HT-29 (cell line): ENCODE data around the gene RUFY2. TPM values are rescaled to one million over a fixed set of nuclear protein-coding genes. Genes with fewer than 3 reads are reported as not detected.
A peak's percentile ranks its signal among the peaks of the same experiment; 100 is the strongest.
"Not testable (repeated sequence)": the region's sequence is repeated elsewhere in the genome, so short reads cannot be mapped to it uniquely, and the experiment has no call there.

Experiments used
- DNase-seq: peaks from one replicate; pipeline ENCODE4 v3.0.0-alpha.2; 2015; ENCODE audit warnings: low spot score
- total RNA-seq: library from RNA; depleted of rRNA; stranded (reverse); fragments of >200 nt; shearing (Covaris generic); gene quantifications from 2 replicates; pipeline ENCODE4 v1.2.3, GENCODE V29; 2014; rRNA removed

Gene RUFY2
- total RNA-seq, 1 experiment from 2014 or later: 7.7 TPM

DNA sequence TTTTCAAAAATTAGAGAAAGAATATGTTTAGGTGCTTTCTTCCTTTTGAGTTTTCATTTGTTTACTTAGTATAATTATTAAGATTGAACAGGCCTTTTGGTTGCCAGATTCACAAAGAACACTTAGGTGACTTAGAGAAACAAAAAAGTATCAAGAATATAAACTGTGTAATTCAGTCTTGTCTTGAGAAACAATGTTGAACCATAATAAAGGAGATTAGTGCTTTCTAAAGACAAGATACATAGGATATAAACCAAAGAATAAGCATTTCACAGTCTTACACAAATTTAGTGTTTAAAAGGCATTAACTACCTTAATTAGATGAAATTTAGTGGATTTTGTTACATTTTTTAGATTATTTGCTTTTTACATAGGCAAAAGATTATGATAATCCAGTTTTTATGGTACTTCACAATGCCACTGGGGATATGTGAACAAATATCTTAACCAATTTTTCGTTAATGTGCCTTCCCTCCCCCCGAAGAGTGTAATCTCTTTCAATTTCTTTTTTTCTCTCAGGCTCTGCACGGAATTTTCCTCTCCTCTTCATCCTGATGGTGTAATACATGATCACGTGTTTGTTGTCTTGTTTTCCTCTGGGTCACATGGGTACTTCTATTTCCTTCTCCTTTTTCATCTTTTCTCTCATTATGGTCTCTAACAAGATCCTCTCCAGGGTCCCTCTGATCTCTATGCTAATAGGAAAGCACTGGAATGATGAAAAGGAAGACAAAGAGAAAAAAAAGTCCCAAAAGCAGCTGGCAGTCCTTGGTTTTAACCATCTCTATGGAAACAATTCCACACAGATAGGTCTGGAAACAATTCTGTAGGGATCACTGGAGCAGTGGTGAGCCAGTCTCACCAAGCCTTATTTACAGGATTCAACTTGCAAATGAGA, 78.9 kb downstream of the RUFY2 start:
- DNase-seq: peak; percentile 33

DNA sequence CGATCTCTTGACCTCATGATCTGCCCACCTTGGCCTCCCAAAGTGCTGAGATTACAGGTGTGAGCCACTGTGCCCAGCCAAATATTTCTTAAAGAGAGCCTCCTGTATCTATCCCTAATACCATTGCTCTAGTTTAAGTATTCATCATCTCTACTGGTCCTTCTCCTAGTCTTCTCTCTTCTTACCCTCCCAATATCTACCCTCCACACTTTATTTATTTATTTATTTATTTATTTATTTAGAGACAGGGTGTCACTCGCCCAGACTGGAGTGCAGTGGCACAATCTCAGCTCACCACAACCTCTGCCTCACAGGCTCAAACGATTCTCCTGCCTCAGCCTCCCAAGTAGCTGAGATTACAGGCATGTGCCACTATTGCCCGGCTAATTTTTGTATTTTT, 82.7 kb downstream of the RUFY2 start:
- DNase-seq: not testable (repeated sequence)

DNA sequence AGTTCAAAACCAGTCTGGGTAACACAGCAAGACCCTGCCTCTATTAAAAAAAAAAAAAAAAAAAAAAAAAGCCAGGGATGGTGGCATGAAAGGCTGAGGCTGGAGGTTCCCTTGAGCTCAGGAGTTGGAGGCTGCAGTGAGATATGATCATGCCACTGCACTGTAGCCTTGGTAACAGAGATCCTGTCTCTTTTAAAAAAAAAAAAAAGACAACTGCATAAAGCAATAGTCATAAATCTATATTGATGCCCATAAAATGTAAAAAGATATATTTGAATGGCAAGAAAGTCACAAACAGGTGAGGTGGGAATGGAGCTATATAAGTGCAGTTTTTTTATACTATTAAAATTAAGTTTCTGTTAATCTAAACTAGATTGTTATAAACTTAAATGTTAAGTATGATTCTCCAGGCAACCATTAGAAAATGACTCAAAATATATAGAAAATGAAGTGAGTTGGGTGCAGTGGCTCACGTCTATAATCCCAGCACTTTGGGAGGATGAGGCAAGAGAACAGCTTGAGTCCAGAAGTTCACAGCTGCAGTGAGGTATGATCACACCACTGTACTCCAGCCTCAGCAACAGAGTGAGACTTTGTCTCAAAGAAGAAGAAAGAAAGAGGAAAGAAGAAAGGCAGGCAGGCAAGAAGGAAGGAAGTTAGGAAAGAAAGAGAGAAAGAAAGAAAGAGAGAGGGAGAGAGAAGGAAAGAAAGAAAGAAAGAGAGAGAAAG, 88.6 kb downstream of the RUFY2 start:
- DNase-seq: no peak

DNA sequence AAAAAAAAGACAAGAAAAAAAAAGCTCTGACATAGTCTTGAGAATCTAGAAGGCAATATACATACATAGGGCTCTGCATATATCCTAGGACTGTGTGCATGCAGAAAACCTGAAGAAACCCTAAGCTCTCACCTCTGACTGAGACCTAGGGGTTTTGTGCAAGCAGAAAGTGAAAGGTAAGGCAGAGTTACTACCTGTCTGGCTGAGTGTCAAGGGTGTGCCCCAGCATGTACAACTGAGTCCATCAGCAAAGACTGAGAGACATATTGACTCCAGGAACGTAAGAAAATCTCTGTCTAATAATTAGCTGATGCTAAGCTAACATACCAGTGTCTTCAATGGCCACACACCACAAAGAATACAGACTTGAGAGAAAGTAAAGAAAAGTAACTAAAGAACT, 91.5 kb downstream of the RUFY2 start:
- DNase-seq: no peak

DNA sequence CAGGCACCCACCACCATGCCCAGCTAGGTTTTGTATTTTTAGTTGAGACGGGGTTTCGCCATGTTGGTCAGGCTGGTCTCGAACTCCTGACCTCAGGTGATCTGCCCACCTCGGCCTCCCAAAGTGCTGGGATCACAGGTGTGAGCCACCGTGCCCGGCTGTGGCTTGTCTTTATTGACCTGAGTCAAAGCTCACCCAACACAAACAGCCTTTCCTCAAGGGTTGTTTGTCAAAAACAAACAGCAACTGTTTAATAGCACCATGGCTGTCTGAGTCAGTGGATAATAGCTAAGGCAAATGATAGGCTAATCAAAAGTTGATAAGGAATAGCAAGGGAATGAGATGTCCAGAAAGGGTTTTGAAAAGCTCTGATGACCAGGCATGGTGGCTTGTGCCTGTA, 92.1 kb downstream of the RUFY2 start:
- DNase-seq: not testable (repeated sequence)

DNA sequence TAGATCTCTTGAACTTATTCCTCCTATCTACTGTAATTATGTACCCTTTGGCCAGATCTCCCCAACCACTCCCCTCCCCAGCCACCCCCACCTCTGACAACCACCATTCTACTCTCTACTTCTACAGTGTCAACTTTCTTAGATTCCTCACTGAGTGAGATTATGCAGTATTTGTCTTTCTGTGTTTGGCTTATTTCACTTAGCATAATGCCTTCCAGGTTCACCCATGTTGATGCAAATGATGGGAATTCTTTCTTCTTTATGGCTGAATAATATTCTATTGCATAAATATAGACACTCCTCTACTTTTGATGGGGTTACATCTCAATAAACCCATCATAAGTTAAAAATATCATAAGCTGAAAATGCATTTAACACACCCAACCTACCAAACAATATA, 96.5 kb downstream of the RUFY2 start:
- no peak for DNase-seq

DNA sequence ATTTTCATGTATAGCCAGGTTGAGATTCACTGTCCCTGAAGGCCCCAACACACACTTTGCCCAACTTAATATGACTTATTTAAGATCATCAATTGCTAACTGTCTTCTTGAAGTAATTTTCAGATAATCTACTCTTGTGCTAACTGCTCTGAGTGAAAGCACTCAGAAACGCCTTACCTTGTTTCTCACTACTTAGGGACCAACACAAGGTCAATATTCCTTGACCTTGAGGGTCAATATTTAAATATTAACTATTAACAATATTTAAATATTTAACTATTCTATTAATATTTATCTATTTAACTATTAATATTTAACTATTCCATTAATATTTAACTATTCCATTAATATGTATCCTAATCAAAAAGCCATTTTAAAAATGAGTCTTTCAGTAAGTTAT, 101.2 kb downstream of the RUFY2 start:
- no peak for DNase-seq

DNA sequence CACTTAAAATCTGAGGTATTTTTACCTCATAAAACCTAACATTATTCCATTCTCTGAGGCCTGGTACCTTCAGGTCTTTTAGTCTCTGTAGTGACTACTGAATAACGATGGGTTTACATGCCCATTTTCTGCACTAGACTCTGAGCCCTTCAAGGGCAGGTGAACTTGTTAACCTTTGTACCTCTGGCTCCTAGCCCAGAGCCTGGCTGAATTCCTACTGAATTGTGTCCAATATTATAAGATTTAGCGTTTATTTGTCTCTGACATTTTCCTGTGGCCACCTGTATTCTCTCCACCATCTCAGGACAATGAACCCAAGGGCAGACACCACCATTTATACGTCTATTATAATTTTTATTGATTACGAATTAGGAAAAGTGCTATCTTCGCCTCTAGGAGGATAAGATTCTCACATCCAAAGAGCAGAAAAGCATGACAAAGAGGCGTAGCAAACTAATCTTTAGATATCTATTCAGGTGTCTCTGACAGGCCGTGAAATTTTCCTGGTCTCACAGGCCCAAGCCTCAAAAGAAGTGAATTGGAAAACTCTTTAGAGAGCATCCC, 103.1 kb downstream of the RUFY2 start:
- peak; percentile 19 for DNase-seq

DNA sequence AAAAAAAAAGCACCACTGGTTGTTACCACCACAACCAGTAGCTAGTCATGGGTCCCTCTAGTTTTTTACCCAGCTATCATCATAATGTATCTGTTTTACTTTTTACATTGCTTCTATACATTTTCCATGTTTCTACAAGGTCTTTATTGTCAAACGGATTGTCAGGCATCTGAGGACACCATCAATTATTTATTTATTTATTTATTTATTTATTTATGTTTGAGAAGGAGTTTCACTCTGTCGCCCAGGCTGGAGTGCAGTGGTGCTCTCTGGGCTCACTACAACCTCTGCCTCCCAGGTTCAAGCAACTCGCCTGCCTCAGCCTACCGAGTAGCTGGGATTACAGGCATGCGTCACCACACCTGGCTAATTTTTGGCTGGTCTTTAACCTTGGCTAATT, 104.2 kb downstream of the RUFY2 start:
- no peak for DNase-seq

DNA sequence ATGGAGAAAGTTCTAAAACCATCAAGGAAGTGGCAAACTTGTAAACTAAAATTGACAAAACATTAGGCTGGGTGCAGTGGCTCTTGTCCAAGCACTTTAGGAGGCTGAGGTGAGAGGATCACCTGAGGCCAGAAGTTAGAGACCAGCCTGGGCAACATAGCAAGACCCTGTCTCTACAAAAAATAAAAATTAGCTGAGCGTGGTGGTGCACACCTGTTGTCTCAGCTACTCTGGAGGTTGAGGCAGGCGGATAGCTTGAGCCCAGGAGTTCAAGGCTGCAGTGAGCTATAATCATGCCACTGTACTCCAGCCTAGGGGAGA, 104.6 kb downstream of the RUFY2 start:
- DNase-seq: no peak

DNA sequence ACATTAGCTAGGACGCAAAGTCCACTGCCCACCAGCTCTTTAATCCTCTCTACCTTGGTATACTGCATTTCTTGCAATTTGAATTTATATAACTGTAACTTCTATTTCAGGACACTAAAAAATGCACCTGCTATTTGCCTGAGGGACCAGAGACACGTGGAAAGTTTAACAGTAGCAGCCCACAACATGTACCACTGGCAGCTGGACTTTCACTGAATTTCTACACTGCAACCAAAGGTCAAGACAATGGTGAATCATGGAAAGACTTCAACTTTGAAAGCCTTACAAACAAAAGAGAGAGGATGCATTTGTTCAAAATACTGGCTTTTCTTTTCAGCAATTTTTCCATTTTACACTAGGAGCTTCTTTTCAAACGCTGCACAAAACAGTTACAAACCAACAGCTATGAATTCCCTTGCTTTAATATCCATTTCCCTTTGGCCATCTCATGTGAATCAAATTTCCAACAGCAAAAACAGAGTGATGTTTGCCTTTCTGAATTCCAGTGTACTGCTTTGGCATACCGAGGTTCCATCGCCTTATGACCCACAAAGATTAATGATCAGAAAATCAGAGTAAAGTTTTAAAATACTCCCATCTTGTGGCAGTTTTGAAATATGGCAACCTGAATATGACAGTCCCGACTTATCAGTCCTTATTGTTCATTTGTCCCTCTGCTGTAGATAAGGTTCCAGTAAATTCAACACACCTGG, 105.1 kb downstream of the RUFY2 start:
- DNase-seq: peak; percentile 88

DNA sequence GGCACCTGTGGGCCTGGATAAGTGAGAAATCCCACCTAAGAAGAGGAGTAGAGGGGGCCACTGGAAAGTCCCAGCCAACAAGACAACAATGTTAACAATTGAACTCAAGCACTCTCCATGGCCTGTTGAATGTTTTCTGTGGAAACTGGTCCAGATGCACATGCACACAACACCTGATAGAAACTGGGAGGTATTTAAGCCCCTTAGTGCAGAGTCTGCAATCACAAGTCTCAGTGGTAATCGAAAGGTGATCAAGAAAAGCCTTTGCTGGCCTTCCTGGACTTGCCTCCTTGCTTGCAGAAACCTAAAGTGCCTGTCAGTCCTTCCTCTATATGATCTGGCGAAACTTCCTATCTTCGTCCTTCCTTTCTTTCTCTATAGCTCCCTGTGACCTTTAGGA, 105.8 kb downstream of the RUFY2 start:
- no peak for DNase-seq

DNA sequence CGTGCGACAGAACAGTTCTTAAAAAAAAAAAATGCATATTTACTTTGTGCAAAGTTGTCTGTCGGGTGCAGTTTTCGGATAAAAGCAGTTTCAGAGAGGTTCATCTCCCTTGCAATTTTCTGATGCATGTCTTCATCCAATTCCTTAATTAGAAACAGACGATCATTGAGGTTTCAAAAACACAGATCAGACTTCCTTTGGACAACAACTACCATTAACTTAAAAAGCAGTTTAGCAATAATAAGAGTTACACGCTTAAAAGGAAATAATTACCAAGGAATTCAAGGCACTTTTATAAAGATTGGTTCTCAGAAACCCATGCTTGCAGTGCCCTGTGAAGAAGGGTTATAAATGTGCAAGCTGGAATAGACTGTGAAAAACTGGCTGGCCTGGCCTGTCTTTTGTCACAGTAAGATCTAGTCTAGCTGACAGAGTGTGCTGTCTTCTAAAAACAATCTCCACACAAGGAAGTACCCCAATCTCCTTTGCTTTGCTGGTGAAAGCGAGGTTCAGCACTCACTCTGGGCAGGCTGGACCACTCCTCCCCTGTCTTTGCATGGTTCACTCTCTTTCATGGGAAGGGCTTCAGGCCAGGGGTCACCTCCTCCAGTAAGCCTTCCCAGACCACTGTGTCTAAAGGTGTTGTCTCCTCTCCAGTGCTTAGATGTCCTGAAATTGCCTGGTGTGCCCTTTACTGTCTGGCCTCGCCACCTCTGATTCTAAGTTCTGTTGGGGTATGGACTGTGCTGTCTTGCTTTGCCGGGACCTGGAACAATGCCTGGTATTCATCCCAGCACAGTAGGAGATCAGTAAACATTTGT, 110.0 kb downstream of the RUFY2 start:
- no peak for DNase-seq

Other genes starting within 250 kb of the RUFY2 start
- 0.29 TPM in 1 of 2 replicates, not detected in the other for gene ATOH7, start 175.2 kb downstream of the RUFY2 start, total RNA-seq
- gene HNRNPH3, start 75.2 kb downstream of the RUFY2 start, total RNA-seq: 17.6 and 18.8 TPM in 2 replicates
- gene PBLD, start 74.3 kb downstream of the RUFY2 start, total RNA-seq: 2.3 and 3.6 TPM in 2 replicates
- 8.9 and 10.3 TPM in 2 replicates for gene DNA2, start 64.7 kb upstream of the RUFY2 start, total RNA-seq
- 4.9 and 6.4 TPM in 2 replicates for gene SLC25A16, start 120.2 kb upstream of the RUFY2 start, total RNA-seq
- gene TET1, start 153.1 kb upstream of the RUFY2 start, total RNA-seq: under 0.01 and 0.03 TPM in 2 replicates